ENCODE measurements around the gene RNASEH1. TPM values are rescaled to one million over a fixed set of nuclear protein-coding genes. Genes with fewer than 3 reads are reported as not detected.

RNASEH1 gene
- total and polyA plus RNA-seq, 2 of the 8 experiments (the other 6 are each of a cell fraction or from before 2014, with no cell fraction given): 11.7 to 42.7 TPM

- H3K4me3 ChIP-seq (ENCODE audit: extremely low read depth in 1 of 4, insufficient read depth in 2 of 4, low read depth in 3 of 4, low read length in 4 of 4): no peak overlapping the region
- ChIA-PET POLR2A (ENCODE audit: partially characterized antibody) (interaction anchor here (1.7 to 5.9 kb wide), 2 partner anchors 11 to 18 kb away, joined by 5 to 69 read pairs; no protein-coding TSS in a partner anchor), CTCF (ENCODE audit: partially characterized antibody) (no interaction called here)
- no peak overlapping the region for H3K23ac ChIP-seq (ENCODE audit: insufficient read length)
- H3K9ac ChIP-seq (replicated peaks in 1 of 4; ENCODE audit: extremely low read depth in 1 of 4, low read depth in 3 of 4, low read length in 3 of 4): no peak overlapping the region
- H3K14ac ChIP-seq (ENCODE audit: insufficient read length): no peak overlapping the region
- no peaks in the 10 kb centered on the region for H3K79me2 ChIP-seq (ENCODE audit: control insufficient read depth in 1 of 2, insufficient read depth in 2 of 2, low read length in 2 of 2)
- H3K18ac ChIP-seq (ENCODE audit: extremely low read depth, low read length): no peak overlapping the region
- H3K4me1 ChIP-seq (replicated peaks in 1 of 4; ENCODE audit: control insufficient read depth in 3 of 4, insufficient read depth in 4 of 4, low read length in 3 of 4): no peaks in the 10 kb centered on the region
- no peaks in the 10 kb centered on the region for H3K79me1 ChIP-seq (ENCODE audit: low read depth, low read length)
- no peak overlapping the region for H2BK20ac ChIP-seq (ENCODE audit: low read length)
- no peak overlapping the region for H3K27ac ChIP-seq (ENCODE audit: low read depth, low read length)
- no peak overlapping the region for H2BK120ac ChIP-seq (replicated peaks; ENCODE audit: low read depth, low read length)
- no peak overlapping the region for H2BK12ac ChIP-seq (ENCODE audit: low read depth, low read length)
- no peak overlapping the region for H3K4me2 ChIP-seq (ENCODE audit: insufficient read depth in 1 of 2, low read depth in 2 of 2, low read length in 2 of 2)
- H3K23me2 ChIP-seq (ENCODE audit: low read depth, low read length): no peaks in the 10 kb centered on the region
- no peak overlapping the region for H2BK5ac ChIP-seq (ENCODE audit: low read depth, low read length)
- H4K20me1 ChIP-seq (replicated peaks in 1 of 2; ENCODE audit: control insufficient read depth in 1 of 2, insufficient read depth in 2 of 2, low read length in 2 of 2): peaks cover 0 to 5% of the 10 kb centered on the region in 2 experiments
- no peak overlapping the region for H3K4ac ChIP-seq (replicated peaks; ENCODE audit: insufficient read length, low read depth, low read length)
- no peak overlapping the region for H2AK5ac ChIP-seq (ENCODE audit: low read depth, low read length)
- no peak overlapping the region for H4K5ac ChIP-seq (ENCODE audit: insufficient read length, low read depth, low read length)
- no peaks in the 10 kb centered on the region for H3K27me3 ChIP-seq (replicated peaks in 1 of 4; ENCODE audit: control insufficient read depth in 3 of 4, extremely low read depth in 1 of 4, insufficient read depth in 3 of 4, low read length in 3 of 4)
- TF ChIP-seq POLR2A (IDR thresholded peaks at IDR 0.05; ENCODE audit: control extremely low read depth in 1 of 2, low read depth in 2 of 2, low read length in 2 of 2) (no peak), SIX5 (IDR thresholded peaks at IDR 0.05; ENCODE audit: low read depth, low read length) (no peak), MAFK (IDR thresholded peaks at IDR 0.05; ENCODE audit: low read depth, low read length) (no peak), BACH1 (IDR thresholded peaks at IDR 0.05; ENCODE audit: low read length) (no peak), YY1 (IDR thresholded peaks at IDR 0.05; ENCODE audit: low read depth, low read length) (no peak), CHD1 (IDR thresholded peaks at IDR 0.05; ENCODE audit: low read depth, low read length) (no peak)
- no peak overlapping the region for H2AFZ ChIP-seq (ENCODE audit: low read length)
- H3K56ac ChIP-seq (replicated peaks; ENCODE audit: insufficient read length, low read depth, low read length): no peak overlapping the region
- H3K9me3 ChIP-seq (ENCODE audit: insufficient read depth in 2 of 2, low read depth in 1 of 2, low read length in 1 of 2): no peaks in the 10 kb centered on the region
- H4K91ac ChIP-seq (replicated peaks; ENCODE audit: insufficient read length, low read length): no peak overlapping the region
- no peak overlapping the region for H4K8ac ChIP-seq (ENCODE audit: extremely low read depth, insufficient read depth, low read length)
- DNase-seq (ENCODE audit: low read depth in 1 of 2, low spot score in 2 of 2) (no peak), FAIRE-seq (no peak)
- 78% methylated on average over 6 of the region's 6 CpGs; no CpG with 5 or more reads in 1 of the 2 experiments for WGBS, 2 experiments (ENCODE audit: extremely low coverage in 1 of 2, insufficient coverage in 1 of 2, insufficient read length in 1 of 2, insufficient replicate concordance in 2 of 2, low coverage in 1 of 2, low lambda C conversion rate in 2 of 2, missing lambda C conversion rate in 1 of 2)
- no peaks in the 10 kb centered on the region for H3K36me3 ChIP-seq (ENCODE audit: control insufficient read depth in 2 of 4, insufficient read depth in 4 of 4, low read length in 3 of 4)
- H2BK15ac ChIP-seq (ENCODE audit: low read length): no peak overlapping the region
Observed at GRCh38 chr2:3597567-3597966, 39.4 kb upstream of the RNASEH1 start.

Measured in H1 (cell line).